ENCODE measurements around the gene SEMA6D. TPM values are rescaled to one million over a fixed set of nuclear protein-coding genes. Genes with fewer than 3 reads are reported as not detected.

The SEMA6D gene, protein sequence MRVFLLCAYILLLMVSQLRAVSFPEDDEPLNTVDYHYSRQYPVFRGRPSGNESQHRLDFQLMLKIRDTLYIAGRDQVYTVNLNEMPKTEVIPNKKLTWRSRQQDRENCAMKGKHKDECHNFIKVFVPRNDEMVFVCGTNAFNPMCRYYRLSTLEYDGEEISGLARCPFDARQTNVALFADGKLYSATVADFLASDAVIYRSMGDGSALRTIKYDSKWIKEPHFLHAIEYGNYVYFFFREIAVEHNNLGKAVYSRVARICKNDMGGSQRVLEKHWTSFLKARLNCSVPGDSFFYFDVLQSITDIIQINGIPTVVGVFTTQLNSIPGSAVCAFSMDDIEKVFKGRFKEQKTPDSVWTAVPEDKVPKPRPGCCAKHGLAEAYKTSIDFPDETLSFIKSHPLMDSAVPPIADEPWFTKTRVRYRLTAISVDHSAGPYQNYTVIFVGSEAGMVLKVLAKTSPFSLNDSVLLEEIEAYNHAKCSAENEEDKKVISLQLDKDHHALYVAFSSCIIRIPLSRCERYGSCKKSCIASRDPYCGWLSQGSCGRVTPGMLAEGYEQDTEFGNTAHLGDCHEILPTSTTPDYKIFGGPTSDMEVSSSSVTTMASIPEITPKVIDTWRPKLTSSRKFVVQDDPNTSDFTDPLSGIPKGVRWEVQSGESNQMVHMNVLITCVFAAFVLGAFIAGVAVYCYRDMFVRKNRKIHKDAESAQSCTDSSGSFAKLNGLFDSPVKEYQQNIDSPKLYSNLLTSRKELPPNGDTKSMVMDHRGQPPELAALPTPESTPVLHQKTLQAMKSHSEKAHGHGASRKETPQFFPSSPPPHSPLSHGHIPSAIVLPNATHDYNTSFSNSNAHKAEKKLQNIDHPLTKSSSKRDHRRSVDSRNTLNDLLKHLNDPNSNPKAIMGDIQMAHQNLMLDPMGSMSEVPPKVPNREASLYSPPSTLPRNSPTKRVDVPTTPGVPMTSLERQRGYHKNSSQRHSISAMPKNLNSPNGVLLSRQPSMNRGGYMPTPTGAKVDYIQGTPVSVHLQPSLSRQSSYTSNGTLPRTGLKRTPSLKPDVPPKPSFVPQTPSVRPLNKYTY
- 1.5 TPM for polyA plus RNA-seq (2012; ENCODE audit: insufficient read depth, insufficient read length, low read depth)

DNA sequence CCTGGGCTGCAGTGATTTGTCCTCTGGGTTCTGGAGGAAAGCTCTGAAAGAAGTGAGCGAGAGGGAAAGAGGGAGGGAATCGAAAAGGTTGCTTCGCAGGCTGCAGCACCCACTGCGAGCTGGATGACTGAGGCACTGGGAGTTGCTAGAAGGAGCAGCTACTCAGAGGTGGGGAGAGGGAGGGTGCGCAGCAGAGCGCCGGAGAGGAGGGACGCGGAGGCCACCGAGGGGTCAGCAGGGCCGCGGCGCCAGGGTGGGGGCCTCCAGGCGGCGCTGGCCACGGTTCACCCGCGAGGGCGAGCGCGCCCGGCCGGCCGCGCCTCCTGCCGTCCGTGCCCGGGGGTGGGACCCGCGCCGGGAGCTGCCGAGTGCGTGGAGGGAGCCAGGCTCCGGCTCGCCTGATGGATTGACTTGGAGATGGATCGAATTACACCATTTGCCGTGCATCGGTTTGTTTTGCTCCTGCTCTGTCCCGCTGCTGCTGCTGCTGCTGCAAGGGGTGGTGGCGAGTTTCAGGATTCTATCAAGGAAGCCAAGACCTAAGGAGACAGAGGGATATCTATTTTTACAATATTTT lies at the start of gene SEMA6D:
SEMA6D (plus strand) TSS at position 470 of the 577 bp plus-strand sequence. CDS start 42,294 bp downstream, outside the sequence.
- TF ChIP-seq, protein P1, sequence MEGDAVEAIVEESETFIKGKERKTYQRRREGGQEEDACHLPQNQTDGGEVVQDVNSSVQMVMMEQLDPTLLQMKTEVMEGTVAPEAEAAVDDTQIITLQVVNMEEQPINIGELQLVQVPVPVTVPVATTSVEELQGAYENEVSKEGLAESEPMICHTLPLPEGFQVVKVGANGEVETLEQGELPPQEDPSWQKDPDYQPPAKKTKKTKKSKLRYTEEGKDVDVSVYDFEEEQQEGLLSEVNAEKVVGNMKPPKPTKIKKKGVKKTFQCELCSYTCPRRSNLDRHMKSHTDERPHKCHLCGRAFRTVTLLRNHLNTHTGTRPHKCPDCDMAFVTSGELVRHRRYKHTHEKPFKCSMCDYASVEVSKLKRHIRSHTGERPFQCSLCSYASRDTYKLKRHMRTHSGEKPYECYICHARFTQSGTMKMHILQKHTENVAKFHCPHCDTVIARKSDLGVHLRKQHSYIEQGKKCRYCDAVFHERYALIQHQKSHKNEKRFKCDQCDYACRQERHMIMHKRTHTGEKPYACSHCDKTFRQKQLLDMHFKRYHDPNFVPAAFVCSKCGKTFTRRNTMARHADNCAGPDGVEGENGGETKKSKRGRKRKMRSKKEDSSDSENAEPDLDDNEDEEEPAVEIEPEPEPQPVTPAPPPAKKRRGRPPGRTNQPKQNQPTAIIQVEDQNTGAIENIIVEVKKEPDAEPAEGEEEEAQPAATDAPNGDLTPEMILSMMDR (IDR thresholded peaks at IDR 0.05; ENCODE audit: low read depth, low read length) = peak; percentile 30
- H3K4me3 ChIP-seq (ENCODE audit: low read depth, low read length) = peak within 1 kb of the TSS; percentile 79
- H3K27me3 ChIP-seq = no peaks in the 10 kb centered on the region
- DNase-seq = peak; percentile 87
- no peaks in the 10 kb centered on the region; the same call in 1 of the 2 replicates for H3K4me1 ChIP-seq
- no peaks in the 10 kb centered on the region for H3K9me3 ChIP-seq
- no peaks in the 10 kb centered on the region for H3K36me3 ChIP-seq

DNA sequence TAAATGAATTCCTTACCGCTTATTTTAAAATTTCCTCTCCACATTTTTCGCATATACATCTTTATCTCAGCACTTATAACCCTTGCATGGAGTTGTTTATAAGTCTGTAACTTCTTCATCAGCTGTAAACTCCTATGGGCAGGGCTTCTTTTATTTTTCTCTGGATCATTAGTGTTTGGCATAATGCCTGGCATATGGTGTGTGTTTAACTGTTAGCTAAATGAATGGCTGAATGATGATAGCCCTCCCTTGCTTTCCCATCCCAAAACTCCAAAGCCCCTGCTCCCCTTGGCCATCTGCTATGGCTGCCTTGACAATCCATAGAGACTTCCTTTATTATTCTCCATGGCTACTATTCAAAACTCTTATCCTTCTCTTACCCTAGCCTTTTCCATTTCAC lies 48.1 kb upstream of the SEMA6D start:
- TF ChIP-seq, protein P1 (IDR thresholded peaks at IDR 0.05; ENCODE audit: low read depth, low read length) = no peak
- no peak for DNase-seq
- H3K9me3 ChIP-seq = no peaks in the 10 kb centered on the region
- no peaks in the 10 kb centered on the region for H3K27me3 ChIP-seq
- peaks cover 21% of the 10 kb centered on the region for H3K4me1 ChIP-seq
- no peak overlapping the region for H3K4me3 ChIP-seq (ENCODE audit: low read depth, low read length)
- H3K36me3 ChIP-seq = no peaks in the 10 kb centered on the region

DNA sequence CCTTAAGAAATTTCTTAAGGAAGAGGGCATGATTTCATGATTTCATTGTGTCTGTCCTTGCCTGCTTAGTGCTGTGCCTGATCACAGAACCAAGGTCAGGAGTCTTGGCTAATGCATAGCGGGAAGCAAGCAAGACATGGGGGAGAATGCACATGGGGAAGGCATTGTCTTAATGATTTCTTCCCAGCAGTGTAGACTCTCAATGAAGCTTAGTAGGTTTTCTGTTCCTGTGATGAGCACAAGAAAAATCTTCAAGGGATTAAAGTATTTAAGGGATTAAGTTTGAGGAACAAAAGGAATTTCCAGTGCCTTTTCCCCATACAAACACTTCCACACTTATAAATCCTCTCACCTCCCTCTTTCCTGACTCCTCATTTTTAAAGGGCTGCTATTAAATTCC lies 46.9 kb upstream of the SEMA6D start:
- Histone ChIP-seq H3K36me3 (no peaks in the 10 kb centered on the region), H3K4me3 (ENCODE audit: low read depth, low read length) (no peak overlapping the region), H3K9me3 (no peaks in the 10 kb centered on the region), H3K27me3 (no peaks in the 10 kb centered on the region), H3K4me1 (peaks cover 24% of the 10 kb centered on the region)
- no peak for DNase-seq
- TF ChIP-seq, protein P1 (IDR thresholded peaks at IDR 0.05; ENCODE audit: low read depth, low read length) = no peak

DNA sequence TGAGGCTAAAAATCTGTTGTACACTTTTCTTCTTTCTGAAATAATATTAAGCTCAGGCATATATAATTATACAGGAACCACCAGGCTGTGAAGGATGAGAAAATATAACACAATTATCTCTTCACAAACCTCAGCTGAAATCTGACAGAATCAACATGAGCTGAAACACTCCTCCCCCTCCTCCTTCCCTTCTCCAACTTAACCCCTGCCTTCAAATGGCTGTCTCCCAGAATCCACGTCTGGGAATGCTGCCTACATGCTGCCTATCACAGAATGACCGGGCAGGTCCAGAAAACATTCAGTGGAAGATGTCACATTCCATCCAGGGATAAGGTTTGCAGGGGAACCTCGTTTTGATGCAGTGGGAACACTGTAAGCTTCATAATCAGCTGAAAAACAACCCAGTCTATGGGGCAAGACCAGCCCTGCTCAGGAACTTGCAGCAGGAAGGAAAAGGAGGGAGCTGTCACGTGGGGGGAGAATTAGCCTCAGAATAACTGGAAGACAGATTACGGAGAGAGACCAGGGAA lies 44.0 kb upstream of the SEMA6D start:
- Histone ChIP-seq H3K27me3 (no peaks in the 10 kb centered on the region), H3K36me3 (no peaks in the 10 kb centered on the region), H3K4me3 (ENCODE audit: low read depth, low read length) (no peak overlapping the region), H3K4me1 (peaks cover 32% of the 10 kb centered on the region), H3K9me3 (no peaks in the 10 kb centered on the region)
- TF ChIP-seq, protein P1 (IDR thresholded peaks at IDR 0.05; ENCODE audit: low read depth, low read length) = no peak
- no peak for DNase-seq

DNA sequence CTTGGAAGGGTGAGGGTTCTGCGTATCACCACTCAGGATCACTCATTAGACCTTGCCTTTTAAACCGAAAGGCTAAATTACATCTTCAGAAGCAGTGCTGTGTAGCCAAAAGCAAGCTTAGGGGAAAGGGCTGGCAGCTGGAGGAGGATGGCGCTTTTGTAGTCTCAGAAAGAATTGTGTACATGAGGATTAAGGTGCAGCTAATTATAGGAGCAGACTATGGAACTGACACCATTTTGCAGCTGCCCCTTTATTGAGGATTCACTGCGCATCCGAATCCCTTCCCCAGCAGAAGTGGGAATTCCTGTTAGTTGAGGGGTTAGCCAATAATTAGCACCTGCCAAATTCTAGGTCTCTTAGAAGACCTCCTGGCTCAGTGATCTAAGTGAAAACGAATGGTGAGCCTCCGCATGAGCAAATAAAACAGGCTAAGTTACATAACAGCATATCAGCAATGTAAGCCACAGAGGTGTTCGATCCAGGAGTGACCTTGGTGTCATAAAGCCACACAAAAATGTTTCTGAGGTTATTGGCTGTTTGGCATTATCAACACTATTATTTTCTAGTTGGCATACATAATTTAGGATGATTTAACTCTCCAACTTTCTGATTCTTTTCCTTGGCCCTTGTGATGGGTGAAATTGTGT lies 42.6 kb upstream of the SEMA6D start:
- Histone ChIP-seq H3K27me3 (no peaks in the 10 kb centered on the region), H3K36me3 (no peaks in the 10 kb centered on the region), H3K4me3 (ENCODE audit: low read depth, low read length) (no peak overlapping the region), H3K4me1 (peaks cover 39% of the 10 kb centered on the region), H3K9me3 (no peaks in the 10 kb centered on the region)
- DNase-seq = no peak
- TF ChIP-seq, protein P1 (IDR thresholded peaks at IDR 0.05; ENCODE audit: low read depth, low read length) = no peak
